GM12878 (cell line): ENCODE data around the gene TUT1.

ENCODE experiments used
- BACH1 ChIP-seq: fragments of 450-650 bp; IDR thresholded peaks from 2 replicates; pipeline ENCODE4 v1.6.1; 2017; ENCODE audit warnings: mild to moderate bottlenecking, borderline replicate concordance
- CHD4 ChIP-seq: fragments of 200-600 bp; sonication (generic); IDR thresholded peaks from 2 replicates; pipeline ENCODE4 v1.6.1; 2016; ENCODE audit warnings: mild to moderate bottlenecking
- DPF2 ChIP-seq: fragments of 450-650 bp; IDR thresholded peaks from 2 replicates; pipeline ENCODE4 v1.6.1; 2017; ENCODE audit warnings: mild to moderate bottlenecking
- EZH2 ChIP-seq: IDR thresholded peaks from 2 replicates; pipeline ENCODE4 v1.6.1; 2012; ENCODE audit warnings: low read depth, mild to moderate bottlenecking, control low read depth, inconsistent platforms, low read length, borderline replicate concordance; ENCODE audit not compliant: control insufficient read depth
- POLR2A ChIP-seq: IDR thresholded peaks from 2 replicates; pipeline ENCODE4 v1.6.1; 2011; ENCODE audit warnings: low read depth, mild to moderate bottlenecking, low read length
- RAD21 ChIP-seq: IDR thresholded peaks from 2 replicates; pipeline ENCODE4 v1.6.1; 2011; ENCODE audit warnings: mild to moderate bottlenecking, low read depth, low read length, moderate library complexity; ENCODE audit not compliant: insufficient read depth
- ZNF24 ChIP-seq: fragments of 450-650 bp; IDR thresholded peaks from 2 replicates; pipeline ENCODE4 v1.6.1; 2017; ENCODE audit warnings: antibody characterized with exemption, mild to moderate bottlenecking
- TF ChIP-seq, protein P1 (sequence below): IDR thresholded peaks from 2 replicates; pipeline ENCODE4 v1.6.1; 2012; ENCODE audit warnings: low read depth, low read length, improper control_type of control experiment
- TF ChIP-seq, protein P2 (sequence below): IDR thresholded peaks from 2 replicates; pipeline ENCODE4 v1.6.1; 2012; ENCODE audit warnings: mild to moderate bottlenecking, low read depth, low read length
- TF ChIP-seq, protein P3 (sequence below): fragments of 450-650 bp; IDR thresholded peaks from 2 replicates; pipeline ENCODE4 v1.6.1; 2018; ENCODE audit warnings: borderline replicate concordance, mild to moderate bottlenecking; ENCODE audit not compliant: partially characterized antibody

DNA sequence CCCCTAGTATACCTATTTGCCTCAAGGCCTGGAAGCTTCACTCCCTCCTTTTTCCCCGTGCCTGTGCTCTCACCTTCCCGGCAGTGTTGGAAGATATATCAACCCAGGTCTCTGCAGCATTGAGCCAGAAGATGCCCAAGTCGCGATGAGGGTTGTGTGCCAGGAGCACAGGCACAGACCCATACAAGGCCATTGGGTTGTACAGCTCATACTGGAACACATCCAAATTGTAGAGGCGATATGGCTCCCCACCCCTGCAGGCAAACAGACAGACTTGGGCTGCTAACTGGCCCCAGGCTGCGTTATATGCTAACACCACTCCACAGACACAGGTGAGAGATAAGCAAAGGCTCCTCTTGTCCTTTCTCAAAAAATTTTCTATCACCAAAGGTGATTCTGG, 41.2 kb upstream of the TUT1 start:
- no peak for TF ChIP-seq EZH2
- TF ChIP-seq DPF2 = no peak
- no peak for TF ChIP-seq POLR2A
- no peak for TF ChIP-seq BACH1
- TF ChIP-seq, protein P1, sequence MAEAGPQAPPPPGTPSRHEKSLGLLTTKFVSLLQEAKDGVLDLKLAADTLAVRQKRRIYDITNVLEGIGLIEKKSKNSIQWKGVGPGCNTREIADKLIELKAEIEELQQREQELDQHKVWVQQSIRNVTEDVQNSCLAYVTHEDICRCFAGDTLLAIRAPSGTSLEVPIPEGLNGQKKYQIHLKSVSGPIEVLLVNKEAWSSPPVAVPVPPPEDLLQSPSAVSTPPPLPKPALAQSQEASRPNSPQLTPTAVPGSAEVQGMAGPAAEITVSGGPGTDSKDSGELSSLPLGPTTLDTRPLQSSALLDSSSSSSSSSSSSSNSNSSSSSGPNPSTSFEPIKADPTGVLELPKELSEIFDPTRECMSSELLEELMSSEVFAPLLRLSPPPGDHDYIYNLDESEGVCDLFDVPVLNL = no peak
- no peak for TF ChIP-seq RAD21
- TF ChIP-seq, protein P2, sequence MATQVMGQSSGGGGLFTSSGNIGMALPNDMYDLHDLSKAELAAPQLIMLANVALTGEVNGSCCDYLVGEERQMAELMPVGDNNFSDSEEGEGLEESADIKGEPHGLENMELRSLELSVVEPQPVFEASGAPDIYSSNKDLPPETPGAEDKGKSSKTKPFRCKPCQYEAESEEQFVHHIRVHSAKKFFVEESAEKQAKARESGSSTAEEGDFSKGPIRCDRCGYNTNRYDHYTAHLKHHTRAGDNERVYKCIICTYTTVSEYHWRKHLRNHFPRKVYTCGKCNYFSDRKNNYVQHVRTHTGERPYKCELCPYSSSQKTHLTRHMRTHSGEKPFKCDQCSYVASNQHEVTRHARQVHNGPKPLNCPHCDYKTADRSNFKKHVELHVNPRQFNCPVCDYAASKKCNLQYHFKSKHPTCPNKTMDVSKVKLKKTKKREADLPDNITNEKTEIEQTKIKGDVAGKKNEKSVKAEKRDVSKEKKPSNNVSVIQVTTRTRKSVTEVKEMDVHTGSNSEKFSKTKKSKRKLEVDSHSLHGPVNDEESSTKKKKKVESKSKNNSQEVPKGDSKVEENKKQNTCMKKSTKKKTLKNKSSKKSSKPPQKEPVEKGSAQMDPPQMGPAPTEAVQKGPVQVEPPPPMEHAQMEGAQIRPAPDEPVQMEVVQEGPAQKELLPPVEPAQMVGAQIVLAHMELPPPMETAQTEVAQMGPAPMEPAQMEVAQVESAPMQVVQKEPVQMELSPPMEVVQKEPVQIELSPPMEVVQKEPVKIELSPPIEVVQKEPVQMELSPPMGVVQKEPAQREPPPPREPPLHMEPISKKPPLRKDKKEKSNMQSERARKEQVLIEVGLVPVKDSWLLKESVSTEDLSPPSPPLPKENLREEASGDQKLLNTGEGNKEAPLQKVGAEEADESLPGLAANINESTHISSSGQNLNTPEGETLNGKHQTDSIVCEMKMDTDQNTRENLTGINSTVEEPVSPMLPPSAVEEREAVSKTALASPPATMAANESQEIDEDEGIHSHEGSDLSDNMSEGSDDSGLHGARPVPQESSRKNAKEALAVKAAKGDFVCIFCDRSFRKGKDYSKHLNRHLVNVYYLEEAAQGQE = no peak
- TF ChIP-seq, protein P3, sequence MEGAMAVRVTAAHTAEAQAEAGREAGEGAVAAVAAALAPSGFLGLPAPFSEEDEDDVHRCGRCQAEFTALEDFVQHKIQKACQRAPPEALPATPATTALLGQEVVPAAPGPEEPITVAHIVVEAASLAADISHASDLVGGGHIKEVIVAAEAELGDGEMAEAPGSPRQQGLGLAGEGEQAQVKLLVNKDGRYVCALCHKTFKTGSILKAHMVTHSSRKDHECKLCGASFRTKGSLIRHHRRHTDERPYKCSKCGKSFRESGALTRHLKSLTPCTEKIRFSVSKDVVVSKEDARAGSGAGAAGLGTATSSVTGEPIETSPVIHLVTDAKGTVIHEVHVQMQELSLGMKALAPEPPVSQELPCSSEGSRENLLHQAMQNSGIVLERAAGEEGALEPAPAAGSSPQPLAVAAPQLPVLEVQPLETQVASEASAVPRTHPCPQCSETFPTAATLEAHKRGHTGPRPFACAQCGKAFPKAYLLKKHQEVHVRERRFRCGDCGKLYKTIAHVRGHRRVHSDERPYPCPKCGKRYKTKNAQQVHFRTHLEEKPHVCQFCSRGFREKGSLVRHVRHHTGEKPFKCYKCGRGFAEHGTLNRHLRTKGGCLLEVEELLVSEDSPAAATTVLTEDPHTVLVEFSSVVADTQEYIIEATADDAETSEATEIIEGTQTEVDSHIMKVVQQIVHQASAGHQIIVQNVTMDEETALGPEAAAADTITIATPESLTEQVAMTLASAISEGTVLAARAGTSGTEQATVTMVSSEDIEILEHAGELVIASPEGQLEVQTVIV = no peak
- no peak for TF ChIP-seq ZNF24
- no peak for TF ChIP-seq CHD4
